Progenitor cell of endocrine pancreas (in vitro differentiated cells): ENCODE results near the gene GALR3. TPM values are rescaled to one million over a fixed set of nuclear protein-coding genes. Genes with fewer than 3 reads are reported as not detected.

Experiments
- DNase-seq: peaks from one replicate; pipeline ENCODE4 v3.0.0; 2021; ENCODE audit warnings: low spot score; ENCODE audit not compliant: unreplicated experiment
- H3K27ac Mint-ChIP-seq: 2 replicates; pipeline ENCODE4 v1.8.0; 2021; ENCODE audit warnings: mild to moderate bottlenecking, moderate library complexity, mixed read lengths
- H3K27me3 Mint-ChIP-seq: 2 replicates; pipeline ENCODE4 v1.8.0; 2021; ENCODE audit warnings: mixed read lengths
- H3K36me3 Mint-ChIP-seq: 2 replicates; pipeline ENCODE4 v1.8.0; 2022; ENCODE audit warnings: mixed read lengths; ENCODE audit not compliant: insufficient read depth
- H3K4me1 Mint-ChIP-seq: 2 replicates; pipeline ENCODE4 v1.8.0; 2021; ENCODE audit warnings: low read depth, mixed read lengths
- H3K4me3 Mint-ChIP-seq: 2 replicates; pipeline ENCODE4 v1.8.0; 2021; ENCODE audit warnings: low read depth, mild to moderate bottlenecking, moderate library complexity, mixed read lengths
- H3K9me3 Mint-ChIP-seq: 2 replicates; pipeline ENCODE4 v1.8.0; 2021; ENCODE audit warnings: low read depth, mixed read lengths
- total RNA-seq: library from RNA; stranded (reverse); gene quantifications from 2 replicates; pipeline ENCODE4 v1.2.1, GENCODE V29; 2021
- TF ChIP-seq, protein P1 (sequence below): fragments of 200-600 bp; sonication (generic); IDR thresholded peaks from one replicate; pipeline ENCODE4 v1.5.0; 2021; ENCODE audit warnings: antibody characterized with exemption, mild to moderate bottlenecking; ENCODE audit not compliant: unreplicated experiment

GALR3 gene
- total RNA-seq, 1 donor from 2014 or later = 0.41 TPM

DNA sequence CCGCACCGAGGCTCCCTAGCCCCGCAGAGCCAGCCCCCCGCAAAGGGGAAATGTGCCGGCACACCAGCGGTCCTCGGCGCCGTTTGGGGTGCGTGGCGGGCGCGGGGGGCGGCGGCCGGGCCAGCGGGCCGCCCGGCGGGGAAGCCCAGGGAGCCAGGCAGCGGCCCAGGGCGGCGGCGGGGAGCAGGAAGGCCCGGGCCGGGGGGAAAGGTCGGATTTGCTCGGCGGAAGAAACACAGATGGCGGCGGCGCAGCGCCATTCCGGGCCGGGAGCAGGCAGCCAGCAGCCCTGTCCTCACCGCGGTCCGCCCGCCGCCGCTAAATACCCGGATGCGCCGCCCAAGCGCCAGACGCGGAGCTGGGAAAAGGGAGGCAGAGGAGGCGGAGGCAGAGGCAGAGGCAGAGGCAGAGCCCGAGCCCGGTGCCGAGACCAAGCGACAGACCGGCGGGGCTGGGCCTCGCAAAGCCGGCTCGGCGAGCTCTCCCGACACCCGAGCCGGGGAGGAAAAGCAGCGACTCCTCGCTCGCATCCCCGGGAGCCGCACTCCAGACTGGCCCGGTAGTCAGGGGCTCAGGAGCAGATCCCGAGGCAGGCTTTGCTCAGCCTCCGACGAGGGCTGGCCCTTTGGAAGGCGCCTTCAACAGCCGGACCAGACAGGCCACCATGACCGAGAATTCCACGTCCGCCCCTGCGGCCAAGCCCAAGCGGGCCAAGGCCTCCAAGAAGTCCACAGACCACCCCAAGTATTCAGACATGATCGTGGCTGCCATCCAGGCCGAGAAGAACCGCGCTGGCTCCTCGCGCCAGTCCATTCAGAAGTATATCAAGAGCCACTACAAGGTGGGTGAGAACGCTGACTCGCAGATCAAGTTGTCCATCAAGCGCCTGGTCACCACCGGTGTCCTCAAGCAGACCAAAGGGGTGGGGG lies 18.0 kb upstream of the GALR3 start:
- no peaks in the 10 kb centered on the region for H3K9me3 Mint-ChIP-seq
- peak overlapping the region; percentile 95 for H3K27ac Mint-ChIP-seq
- H3K36me3 Mint-ChIP-seq = no peaks in the 10 kb centered on the region
- peaks cover 36% of the 10 kb centered on the region for H3K4me1 Mint-ChIP-seq
- H3K4me3 Mint-ChIP-seq = peak overlapping the region; percentile 84
- TF ChIP-seq, protein P1, sequence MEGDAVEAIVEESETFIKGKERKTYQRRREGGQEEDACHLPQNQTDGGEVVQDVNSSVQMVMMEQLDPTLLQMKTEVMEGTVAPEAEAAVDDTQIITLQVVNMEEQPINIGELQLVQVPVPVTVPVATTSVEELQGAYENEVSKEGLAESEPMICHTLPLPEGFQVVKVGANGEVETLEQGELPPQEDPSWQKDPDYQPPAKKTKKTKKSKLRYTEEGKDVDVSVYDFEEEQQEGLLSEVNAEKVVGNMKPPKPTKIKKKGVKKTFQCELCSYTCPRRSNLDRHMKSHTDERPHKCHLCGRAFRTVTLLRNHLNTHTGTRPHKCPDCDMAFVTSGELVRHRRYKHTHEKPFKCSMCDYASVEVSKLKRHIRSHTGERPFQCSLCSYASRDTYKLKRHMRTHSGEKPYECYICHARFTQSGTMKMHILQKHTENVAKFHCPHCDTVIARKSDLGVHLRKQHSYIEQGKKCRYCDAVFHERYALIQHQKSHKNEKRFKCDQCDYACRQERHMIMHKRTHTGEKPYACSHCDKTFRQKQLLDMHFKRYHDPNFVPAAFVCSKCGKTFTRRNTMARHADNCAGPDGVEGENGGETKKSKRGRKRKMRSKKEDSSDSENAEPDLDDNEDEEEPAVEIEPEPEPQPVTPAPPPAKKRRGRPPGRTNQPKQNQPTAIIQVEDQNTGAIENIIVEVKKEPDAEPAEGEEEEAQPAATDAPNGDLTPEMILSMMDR = no peak
- DNase-seq = peak; percentile 69
- H3K27me3 Mint-ChIP-seq = peaks cover 2% of the 10 kb centered on the region

DNA sequence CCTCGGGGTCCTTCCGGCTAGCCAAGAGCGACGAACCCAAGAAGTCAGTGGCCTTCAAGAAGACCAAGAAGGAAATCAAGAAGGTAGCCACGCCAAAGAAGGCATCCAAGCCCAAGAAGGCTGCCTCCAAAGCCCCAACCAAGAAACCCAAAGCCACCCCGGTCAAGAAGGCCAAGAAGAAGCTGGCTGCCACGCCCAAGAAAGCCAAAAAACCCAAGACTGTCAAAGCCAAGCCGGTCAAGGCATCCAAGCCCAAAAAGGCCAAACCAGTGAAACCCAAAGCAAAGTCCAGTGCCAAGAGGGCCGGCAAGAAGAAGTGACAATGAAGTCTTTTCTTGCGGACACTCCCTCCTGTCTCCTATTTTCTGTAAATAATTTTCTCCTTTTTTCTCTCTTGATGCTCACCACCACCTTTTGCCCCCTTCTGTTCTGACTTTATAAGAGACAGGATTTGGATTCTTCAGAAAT lies 17.3 kb upstream of the GALR3 start:
- no peaks in the 10 kb centered on the region for H3K36me3 Mint-ChIP-seq
- peak overlapping the region; percentile 84 for H3K4me3 Mint-ChIP-seq
- H3K4me1 Mint-ChIP-seq = peaks cover 36% of the 10 kb centered on the region
- TF ChIP-seq, protein P1 = no peak
- no peak for DNase-seq
- H3K27ac Mint-ChIP-seq = peak overlapping the region; percentile 95
- no peaks in the 10 kb centered on the region for H3K9me3 Mint-ChIP-seq
- no peaks in the 10 kb centered on the region for H3K27me3 Mint-ChIP-seq

DNA sequence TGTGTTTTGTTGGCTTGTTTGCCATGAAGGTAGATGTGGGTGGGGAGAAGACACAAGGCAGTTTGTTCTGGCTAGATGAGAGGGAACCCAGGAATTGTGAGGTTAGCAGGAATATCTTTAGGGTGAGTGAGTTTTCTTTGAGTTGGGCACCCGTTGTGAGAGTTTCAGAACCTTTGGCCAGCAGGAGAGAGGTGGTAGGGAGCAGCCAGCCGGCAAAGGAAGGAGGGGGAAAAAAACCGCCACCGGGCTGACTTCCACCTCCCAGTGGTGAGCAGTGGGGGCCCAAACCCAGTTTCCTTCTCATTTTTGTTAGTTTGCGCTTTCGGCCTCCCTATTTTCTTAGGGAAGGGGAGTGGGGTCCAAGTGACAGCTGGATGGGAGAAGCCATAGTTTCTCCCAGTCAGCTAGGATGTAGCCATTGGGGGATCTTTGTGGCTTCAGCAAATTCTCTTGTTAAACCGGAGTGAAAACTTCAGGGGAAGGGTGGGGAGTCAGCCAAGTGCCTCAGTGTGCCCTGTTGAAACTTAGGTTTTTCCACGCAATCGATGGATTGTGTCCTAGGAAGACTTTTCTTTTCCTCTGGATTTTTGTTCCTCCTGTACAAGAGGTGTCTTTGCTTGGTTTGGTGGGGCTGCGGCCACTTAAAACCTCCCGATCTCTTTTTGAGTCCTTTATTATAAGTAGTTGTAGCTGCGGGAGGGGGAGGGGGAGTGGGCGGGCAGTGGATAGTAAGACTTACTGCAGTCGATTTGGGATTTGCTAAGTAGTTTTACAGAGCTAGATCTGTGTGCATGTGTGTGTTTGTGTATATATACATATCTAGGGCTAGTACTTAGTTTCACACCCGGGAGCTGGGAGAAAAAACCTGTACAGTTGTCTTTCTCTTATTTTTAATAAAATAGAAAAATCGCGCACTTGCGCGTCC lies 16.5 kb upstream of the GALR3 start:
- Mint-ChIP-seq H3K36me3 (no peaks in the 10 kb centered on the region), H3K9me3 (no peaks in the 10 kb centered on the region), H3K27me3 (no peaks in the 10 kb centered on the region), H3K4me3 (peak overlapping the region; percentile 84), H3K4me1 (peaks cover 36% of the 10 kb centered on the region), H3K27ac (peak overlapping the region; percentile 95)
- DNase-seq = no peak
- TF ChIP-seq, protein P1 = no peak

DNA sequence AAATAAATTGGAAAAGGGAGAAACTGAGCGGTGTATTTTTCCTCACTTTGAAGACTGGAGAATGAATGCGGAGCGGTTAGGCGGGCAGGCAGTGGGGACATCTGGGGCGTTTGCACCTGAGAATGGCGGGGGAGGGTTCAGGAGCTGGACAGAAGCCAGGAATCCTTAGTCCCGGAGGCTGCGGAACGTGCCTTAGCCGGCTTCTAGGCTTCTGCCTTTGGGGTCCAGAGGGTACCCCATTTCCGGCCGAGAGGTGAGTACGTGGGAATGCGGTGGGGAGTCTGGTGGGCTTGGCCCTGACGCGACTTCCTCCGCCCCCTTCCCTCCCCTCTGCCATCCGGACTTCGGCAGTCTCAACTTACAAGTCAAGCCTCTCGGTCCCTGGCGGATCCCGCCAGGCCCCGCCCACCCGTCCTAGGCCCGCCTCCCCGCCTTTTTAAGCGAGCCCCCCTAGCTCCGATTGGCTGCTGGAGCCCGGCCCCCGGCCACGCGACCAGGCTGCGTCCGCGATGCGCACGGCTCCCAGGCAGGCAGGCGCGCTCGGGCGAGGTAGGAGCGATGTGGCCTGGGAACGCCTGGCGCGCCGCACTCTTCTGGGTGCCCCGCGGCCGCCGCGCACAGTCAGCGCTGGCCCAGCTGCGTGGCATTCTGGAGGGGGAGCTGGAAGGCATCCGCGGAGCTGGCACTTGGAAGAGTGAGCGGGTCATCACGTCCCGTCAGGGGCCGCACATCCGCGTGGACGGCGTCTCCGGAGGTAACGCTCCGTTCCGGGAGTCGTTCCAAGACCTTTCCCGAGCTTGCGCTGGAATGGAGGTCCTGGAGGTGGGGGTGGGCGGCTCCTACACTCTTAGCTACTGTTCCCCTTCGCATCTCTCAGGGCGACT lies 15.5 kb upstream of the GALR3 start, which contains the start of gene GCAT:
TSS of gene GCAT (plus strand) at position 525 of the 884 bp plus-strand sequence. CDS start at position 559, 34 bp downstream.
- peaks cover 34% of the 10 kb centered on the region for H3K4me1 Mint-ChIP-seq
- H3K4me3 Mint-ChIP-seq = peak within 1 kb of the TSS; percentile 84
- peak within 1 kb of the TSS; percentile 95 for H3K27ac Mint-ChIP-seq
- H3K27me3 Mint-ChIP-seq = no peaks in the 10 kb centered on the region
- TF ChIP-seq, protein P1 = no peak
- no peaks in the 10 kb centered on the region for H3K36me3 Mint-ChIP-seq
- no peaks in the 10 kb centered on the region for H3K9me3 Mint-ChIP-seq
- DNase-seq = peak; percentile 91
